Pancreas (tissue), 10 donors: ENCODE data around the gene TMA7. TPM values are rescaled to one million over a fixed set of nuclear protein-coding genes. Genes with fewer than 3 reads are reported as not detected.

ENCODE experiments used
- ATAC-seq, 4 donors: fragments of 200-7000 bp; cut with Tn5 transposase; one replicate each; pipeline versions ENCODE4 v1.8.0 to v1.9.1; 2020; ENCODE audit warnings: mild to moderate bottlenecking in 4 of 4, moderate library complexity in 4 of 4
- DNase-seq, 6 donors: peaks; one replicate each; pipeline ENCODE4 v3.0.0-alpha.2; 2020
- FAIRE-seq: peaks from 2 replicates; lab custom pipeline; 2012; peaks lifted over from hg19 to GRCh38; lab: Jason Lieb, UNC
- H3K27ac ChIP-seq, 4 donors: fragments of 200-600 bp; sonication (generic); 1 replicate in 3 of 4; 2 replicates in 1 of 4; pipeline versions ENCODE4 v1.5.0 to v1.8.0; 2020
- H3K27me3 ChIP-seq, 4 donors: fragments of 200-600 bp; one replicate each; pipeline ENCODE4 v1.8.0; 2021
- H3K36me3 ChIP-seq, 3 donors: fragments of 200-600 bp; sonication (generic) in 1 of 3; one replicate each; pipeline versions ENCODE4 v1.5.0 to v1.8.0; 2020 to 2021
- H3K4me1 ChIP-seq, 3 donors: fragments of 200-600 bp; one replicate each; pipeline ENCODE4 v1.8.0; 2021
- H3K4me3 ChIP-seq, 4 donors: fragments of 200-600 bp; sonication (generic) in 2 of 4; one replicate each; pipeline versions ENCODE4 v1.5.0 to v1.8.0; 2020 to 2021
- H3K9me3 ChIP-seq, 4 donors: fragments of 200-600 bp; one replicate each; pipeline ENCODE4 v1.8.0; 2021
- CTCF ChIP-seq, 4 donors: fragments of 200-600 bp; sonication (generic) in 3 of 4; IDR thresholded peaks; one replicate each; pipeline versions ENCODE4 v1.5.0 to v1.8.0; 2021; ENCODE audit warnings: antibody characterized with exemption in 4 of 4
- WGBS, 2 donors: extraction: QIAGEN DNeasy Blood & Tissue Kit; methylation state at CpG; one replicate each; pipeline ENCODE4 v1.1.7; 2013; 5-methylcytosine and 5-hydroxymethylcytosine counted together
- intact Hi-C, 3 donors: fragments of 100-400 bp; cut with DNase I; formaldehyde crosslinking; loops; one replicate each; pipeline versions ENCODE4 v1.11.1 to v1.14.2; 2022
- polyA plus RNA-seq, 2 donors: library from polyadenylated mRNA; stranded (reverse); fragments of 200-250 nt; gene quantifications; one replicate each; pipeline ENCODE4 v1.2.3, GENCODE V29; 2013
- total RNA-seq, 6 donors: library from RNA; stranded (reverse); fragmentation: NEBNext Ultra II Directional in 4 of 6; extraction: Animal tissue kit (Norgen Biotek cat#: 25700) in 4 of 6; gene quantifications; one replicate each; pipeline versions ENCODE4 v1.2.1 to v1.2.4, GENCODE V29; 2021 to 2023
- donor health status: healthy with polysubstance abuse.
- donor health status: DM: no; HTN: no; CAD: no; lungs with moderate emphysema.
- donor health status: DM: no; HTN: no; CAD: no.
- donor health status: control.
- donor health status: control.
- donor health status: Bipolar disorder and iron deficiency.
- donor health status: DM: yes; HTN: yes; CAD: no.
- donor health status: DM: no; HTN: no; CAD: no.
- donor health status: DM: no; HTN: no; CAD: no.
- donor health status: DM: yes; HTN: yes; CAD: no.

The TMA7 gene
- total and polyA plus RNA-seq, 8 donors, result 59.0 to 320 (median 72.5) TPM

DNA sequence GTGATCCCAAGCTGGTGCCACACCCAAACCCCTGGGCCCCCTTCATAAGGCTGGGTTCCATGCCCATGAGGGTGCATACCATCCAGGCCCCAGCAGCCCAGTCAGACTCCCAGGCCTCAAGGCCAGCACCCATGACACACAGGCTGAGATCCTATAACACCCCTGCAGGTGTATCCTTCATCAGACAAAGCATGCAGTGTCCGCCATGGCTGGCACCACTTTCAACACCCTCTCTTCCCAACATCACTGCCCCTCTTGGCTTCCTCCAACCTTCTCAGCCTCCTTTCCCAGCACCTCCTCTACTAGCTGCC lies 3.6 kb upstream of the TMA7 start:
- FAIRE-seq, result no peak
- no peak for ATAC-seq
- DNase-seq, result peak in 1 of 6 donors; percentile 21
- Histone ChIP-seq H3K27me3 (no peaks in the 10 kb centered on the region), H3K9me3 (no peaks in the 10 kb centered on the region), H3K36me3 (peaks cover 0 to 4% (median 0%) of the 10 kb centered on the region in 3 donors), H3K27ac (no peak overlapping the region), H3K4me3 (no peak overlapping the region), H3K4me1 (peaks cover 5 to 6% (median 6%) of the 10 kb centered on the region in 3 donors)
- 0 to 18% methylated on average over 1 of the region's 1 CpG for WGBS, 2 donors
- TF ChIP-seq CTCF (IDR thresholded peaks at IDR 0.05), result no peak
- intact Hi-C loops, result loop anchor here (2.0 to 10.0 kb wide), 4 partner anchors 34 to 164 kb away; no protein-coding TSS in a partner anchor

DNA sequence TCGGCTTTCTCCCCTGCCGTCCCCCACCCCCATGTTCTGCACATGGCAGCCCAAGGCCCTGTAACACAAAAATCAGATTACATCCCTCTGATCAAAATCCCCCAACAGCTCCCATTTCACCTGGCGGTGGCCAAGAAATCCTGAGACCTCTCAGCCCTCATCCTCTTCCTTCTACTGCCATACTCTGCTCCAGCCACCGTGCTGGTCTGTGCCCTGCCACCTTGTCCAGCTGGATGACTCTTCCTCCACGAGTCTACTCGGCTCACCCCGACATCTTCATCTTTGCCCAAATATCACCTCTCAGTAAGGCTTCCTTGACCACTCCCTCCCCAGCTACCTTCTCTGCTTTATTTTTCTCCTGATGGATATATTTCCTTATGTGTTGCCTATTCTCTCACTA lies 3.2 kb upstream of the TMA7 start:
- intact Hi-C loops, result loop anchor here (2.0 to 10.0 kb wide), 4 partner anchors 35 to 165 kb away; no protein-coding TSS in a partner anchor
- WGBS, 2 donors, result 70 to 78% methylated on average over 7 of the region's 7 CpGs
- no peak for TF ChIP-seq CTCF (IDR thresholded peaks at IDR 0.05)
- FAIRE-seq, result no peak
- H3K4me1 ChIP-seq, result peaks cover 8 to 11% (median 10%) of the 10 kb centered on the region in 3 donors
- peak in 1 of 6 donors; percentile 11 for DNase-seq
- peaks cover 0 to 4% (median 0%) of the 10 kb centered on the region in 3 donors for H3K36me3 ChIP-seq
- no peak for ATAC-seq
- H3K4me3 ChIP-seq, result no peak overlapping the region
- H3K27ac ChIP-seq, result no peak overlapping the region
- no peaks in the 10 kb centered on the region for H3K9me3 ChIP-seq
- no peaks in the 10 kb centered on the region for H3K27me3 ChIP-seq

GRCh38 chr3:48437812-48438211 lies 2.2 kb upstream of the TMA7 start:
- intact Hi-C loops, result loop anchor here (2.0 to 10.0 kb wide), 4 partner anchors 36 to 166 kb away; no protein-coding TSS in a partner anchor
- no peak for TF ChIP-seq CTCF (IDR thresholded peaks at IDR 0.05)
- FAIRE-seq, result no peak
- no peaks in the 10 kb centered on the region for H3K9me3 ChIP-seq
- no peak overlapping the region for H3K27ac ChIP-seq
- H3K4me3 ChIP-seq, result no peak overlapping the region
- ATAC-seq, result no peak
- no peak for DNase-seq
- no peaks in the 10 kb centered on the region for H3K27me3 ChIP-seq
- whole genome bisulfite sequencing, 2 donors, result 73 to 86% methylated on average over 4 of the region's 4 CpGs
- peaks cover 8 to 13% (median 13%) of the 10 kb centered on the region in 3 donors for H3K4me1 ChIP-seq
- H3K36me3 ChIP-seq, result peaks cover 0 to 1% (median 0%) of the 10 kb centered on the region in 3 donors

GRCh38 chr3:48440590-48440958 lies 517 bp downstream of the TMA7 start:
- peaks cover 8 to 14% (median 13%) of the 10 kb centered on the region in 3 donors for H3K4me1 ChIP-seq
- DNase-seq, result peak in 2 of 6 donors; percentile 33 to 53
- peak; percentile 5 to 16 (median 12) for ATAC-seq
- no peak for FAIRE-seq
- H3K27ac ChIP-seq, result peak overlapping the region; percentile 65 to 81 (median 74)
- no peaks in the 10 kb centered on the region for H3K27me3 ChIP-seq
- no peak for TF ChIP-seq CTCF (IDR thresholded peaks at IDR 0.05)
- intact Hi-C loops, result no loop called here
- no peaks in the 10 kb centered on the region for H3K9me3 ChIP-seq
- 0% methylated on average over 21 of the region's 21 CpGs for WGBS, 2 donors
- H3K4me3 ChIP-seq, result peak overlapping the region; percentile 53 to 75 (median 68)
- H3K36me3 ChIP-seq, result peaks cover 0 to 4% (median 0%) of the 10 kb centered on the region in 3 donors

- Histone ChIP-seq H3K4me3 (peak overlapping the region in 1 of 4 donors; percentile 68), H3K27ac (no peak overlapping the region), H3K36me3 (peaks cover 0 to 4% (median 0%) of the 10 kb centered on the region in 3 donors), H3K4me1 (peaks cover 8 to 18% (median 13%) of the 10 kb centered on the region in 3 donors), H3K9me3 (no peaks in the 10 kb centered on the region), H3K27me3 (no peaks in the 10 kb centered on the region)
- WGBS, 2 donors, result 78 to 80% methylated on average over 6 of the region's 6 CpGs
- intact Hi-C loops, result no loop called here
- no peak for FAIRE-seq
- ATAC-seq, result no peak
- TF ChIP-seq CTCF (IDR thresholded peaks at IDR 0.05), result no peak
- no peak for DNase-seq
Observed at GRCh38 chr3:48441940-48442339, 1.9 kb downstream of the TMA7 start.
